ENCODE data around the gene CPNE8. TPM values are rescaled to one million over a fixed set of nuclear protein-coding genes. Genes with fewer than 3 reads are reported as not detected.

Gene CPNE8
- total RNA-seq, 2 experiments from 2014 or later: not detected

DNA sequence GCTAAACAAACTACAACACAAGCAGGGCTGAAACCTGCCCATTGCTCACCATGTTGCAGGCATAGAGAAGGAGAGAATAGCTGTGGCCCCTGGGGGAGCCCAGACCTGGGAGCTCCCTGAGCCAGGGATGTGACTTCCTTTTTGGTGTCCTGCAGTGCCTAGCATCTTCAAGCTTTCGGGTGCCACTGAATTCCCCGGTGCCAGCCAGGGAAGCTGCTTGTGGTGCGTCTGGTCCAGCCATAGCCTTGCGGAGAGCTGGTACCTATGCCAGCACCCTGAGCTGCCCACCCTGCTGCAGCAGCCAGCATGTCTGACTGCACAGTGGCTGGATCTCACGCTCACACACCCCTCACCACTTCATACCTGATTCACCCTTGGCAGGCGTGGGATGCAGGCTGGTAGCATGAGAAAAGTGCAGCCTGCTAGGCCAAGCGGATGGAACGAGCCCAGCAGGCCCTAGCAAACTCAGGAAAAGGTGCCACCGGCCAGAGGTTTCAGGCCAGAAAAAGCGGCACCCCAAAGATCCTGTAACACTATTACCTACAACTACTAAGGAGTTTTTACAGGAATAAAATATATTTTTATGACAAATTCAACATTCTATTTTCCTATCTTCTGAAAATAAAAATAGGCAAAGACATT is 183.7 kb downstream of the CPNE8 start:
- H3K9me3 ChIP-seq (ENCODE audit: low read length): no peaks in the 10 kb centered on the region
- H3K79me2 ChIP-seq (ENCODE audit: insufficient read depth, low read depth, low read length): no peaks in the 10 kb centered on the region
- no peaks in the 10 kb centered on the region for H3K36me3 ChIP-seq (ENCODE audit: insufficient read depth, low read length)

DNA sequence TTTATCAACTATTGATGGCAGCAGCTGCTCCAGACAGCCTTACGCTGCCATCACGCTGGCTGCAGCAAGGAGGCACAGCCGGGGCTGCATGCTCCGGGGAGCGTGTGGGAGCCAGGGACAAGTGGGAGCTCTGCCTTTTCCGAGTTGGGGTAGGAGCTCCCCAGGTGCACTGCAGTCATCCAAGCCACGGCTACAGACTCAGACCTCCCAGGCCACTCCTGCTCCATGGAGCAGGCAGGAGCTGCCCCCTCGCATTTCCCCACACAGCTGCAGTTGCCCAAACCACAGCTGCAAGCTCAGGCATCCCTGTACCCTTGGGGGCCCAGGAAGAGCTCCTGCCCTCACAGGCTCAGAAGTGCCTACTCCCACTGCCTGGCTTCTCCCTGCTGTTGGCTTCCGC is 184.7 kb downstream of the CPNE8 start:
- Histone ChIP-seq H3K79me2 (ENCODE audit: insufficient read depth, low read depth, low read length) (no peaks in the 10 kb centered on the region), H4K20me1 (ENCODE audit: insufficient read depth, low read length) (no peaks in the 10 kb centered on the region), H3K36me3 (ENCODE audit: insufficient read depth, low read length) (no peaks in the 10 kb centered on the region), H2AFZ (ENCODE audit: low read length) (no peak overlapping the region), H3K4me1 (ENCODE audit: insufficient read depth, low read length, poor library complexity, severe bottlenecking) (no peaks in the 10 kb centered on the region), H3K27ac (ENCODE audit: low read depth, low read length, poor library complexity, severe bottlenecking) (no peak overlapping the region), H3K4me3 (ENCODE audit: low read depth, low read length, poor library complexity, severe bottlenecking) (no peak overlapping the region), H3K4me2 (ENCODE audit: low read length) (no peak overlapping the region), H3K9me2 (ENCODE audit: insufficient read depth, low read length) (no peaks in the 10 kb centered on the region), H3K9me3 (ENCODE audit: low read length) (no peaks in the 10 kb centered on the region)
- intact Hi-C loops (cut with micrococcal nuclease; ENCODE audit: unreplicated experiment): no loop called here
- CTCF ChIA-PET (ENCODE audit: unreplicated experiment): no interaction called here
- BruUV-seq (replicated peaks): no TSS peak
- TF ChIP-seq, protein P1, sequence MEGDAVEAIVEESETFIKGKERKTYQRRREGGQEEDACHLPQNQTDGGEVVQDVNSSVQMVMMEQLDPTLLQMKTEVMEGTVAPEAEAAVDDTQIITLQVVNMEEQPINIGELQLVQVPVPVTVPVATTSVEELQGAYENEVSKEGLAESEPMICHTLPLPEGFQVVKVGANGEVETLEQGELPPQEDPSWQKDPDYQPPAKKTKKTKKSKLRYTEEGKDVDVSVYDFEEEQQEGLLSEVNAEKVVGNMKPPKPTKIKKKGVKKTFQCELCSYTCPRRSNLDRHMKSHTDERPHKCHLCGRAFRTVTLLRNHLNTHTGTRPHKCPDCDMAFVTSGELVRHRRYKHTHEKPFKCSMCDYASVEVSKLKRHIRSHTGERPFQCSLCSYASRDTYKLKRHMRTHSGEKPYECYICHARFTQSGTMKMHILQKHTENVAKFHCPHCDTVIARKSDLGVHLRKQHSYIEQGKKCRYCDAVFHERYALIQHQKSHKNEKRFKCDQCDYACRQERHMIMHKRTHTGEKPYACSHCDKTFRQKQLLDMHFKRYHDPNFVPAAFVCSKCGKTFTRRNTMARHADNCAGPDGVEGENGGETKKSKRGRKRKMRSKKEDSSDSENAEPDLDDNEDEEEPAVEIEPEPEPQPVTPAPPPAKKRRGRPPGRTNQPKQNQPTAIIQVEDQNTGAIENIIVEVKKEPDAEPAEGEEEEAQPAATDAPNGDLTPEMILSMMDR (conservative IDR thresholded peaks at IDR 0.05; ENCODE audit: low read length): no peak
- TF ChIP-seq EZH2phosphoT487 (IDR thresholded peaks at IDR 0.05; ENCODE audit: borderline replicate concordance, low read depth, low read length): no peak
- POLR2A ChIA-PET: interaction anchor here (0.6 kb wide), 1 partner anchor 398 kb away, joined by 3 read pairs; no protein-coding TSS in a partner anchor
- no peak for DNase-seq (ENCODE audit: low spot score)

More for the DNA sequence above, 183.7 kb downstream of the CPNE8 start:
- no peaks in the 10 kb centered on the region for H4K20me1 ChIP-seq (ENCODE audit: insufficient read depth, low read length)
- H3K9me2 ChIP-seq (ENCODE audit: insufficient read depth, low read length): no peaks in the 10 kb centered on the region
- intact Hi-C loops (cut with micrococcal nuclease; ENCODE audit: unreplicated experiment): no loop called here
- TF ChIP-seq EZH2phosphoT487 (IDR thresholded peaks at IDR 0.05; ENCODE audit: borderline replicate concordance, low read depth, low read length): no peak
- TF ChIP-seq, protein P1 (conservative IDR thresholded peaks at IDR 0.05; ENCODE audit: low read length): no peak
- no peak overlapping the region for H3K4me2 ChIP-seq (ENCODE audit: low read length)
- ChIA-PET POLR2A (no interaction called here), CTCF (ENCODE audit: unreplicated experiment) (no interaction called here)
- H3K4me3 ChIP-seq (ENCODE audit: low read depth, low read length, poor library complexity, severe bottlenecking): no peak overlapping the region
- no peak for DNase-seq (ENCODE audit: low spot score)
- H3K27ac ChIP-seq (ENCODE audit: low read depth, low read length, poor library complexity, severe bottlenecking): no peak overlapping the region
- no TSS peak for BruUV-seq (replicated peaks)
- no peaks in the 10 kb centered on the region for H3K4me1 ChIP-seq (ENCODE audit: insufficient read depth, low read length, poor library complexity, severe bottlenecking)
- H2AFZ ChIP-seq (ENCODE audit: low read length): no peak overlapping the region

DNA sequence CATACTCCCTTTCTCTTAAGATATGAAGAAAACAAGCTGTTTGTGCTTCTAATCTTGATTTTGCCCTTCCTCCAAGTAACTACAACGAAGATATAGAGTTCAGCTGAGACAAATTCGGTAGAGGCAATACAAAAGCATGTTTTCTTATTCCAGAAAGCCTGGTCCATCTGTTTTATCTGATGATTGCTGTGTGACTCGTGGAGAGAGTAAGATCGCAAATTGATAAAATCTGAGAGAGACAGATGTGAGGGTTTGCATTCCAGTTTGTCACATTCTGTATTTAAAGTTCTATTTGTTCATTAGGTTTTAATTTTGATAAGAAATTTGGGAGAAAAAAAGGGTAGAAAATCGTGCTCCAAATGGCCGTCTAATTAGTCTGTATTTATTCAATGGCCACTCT is 192.1 kb downstream of the CPNE8 start:
- H3K9me2 ChIP-seq (ENCODE audit: insufficient read depth, low read length): no peaks in the 10 kb centered on the region
- CTCF ChIA-PET (ENCODE audit: unreplicated experiment): no interaction called here
- H4K20me1 ChIP-seq (ENCODE audit: insufficient read depth, low read length): no peaks in the 10 kb centered on the region
- no peak for DNase-seq (ENCODE audit: low spot score)
- H3K9me3 ChIP-seq (ENCODE audit: low read length): no peaks in the 10 kb centered on the region
- intact Hi-C loops (cut with micrococcal nuclease; ENCODE audit: unreplicated experiment): no loop called here
- TF ChIP-seq, protein P1 (conservative IDR thresholded peaks at IDR 0.05; ENCODE audit: low read length): no peak
- no peak for TF ChIP-seq EZH2phosphoT487 (IDR thresholded peaks at IDR 0.05; ENCODE audit: borderline replicate concordance, low read depth, low read length)
- no peaks in the 10 kb centered on the region for H3K79me2 ChIP-seq (ENCODE audit: insufficient read depth, low read depth, low read length)
- BruUV-seq (replicated peaks): no TSS peak
- H3K4me2 ChIP-seq (ENCODE audit: low read length): no peak overlapping the region
- no peak overlapping the region for H3K27ac ChIP-seq (ENCODE audit: low read depth, low read length, poor library complexity, severe bottlenecking)
- H3K36me3 ChIP-seq (ENCODE audit: insufficient read depth, low read length): no peaks in the 10 kb centered on the region
- POLR2A ChIA-PET: no interaction called here
- H3K4me1 ChIP-seq (ENCODE audit: insufficient read depth, low read length, poor library complexity, severe bottlenecking): no peaks in the 10 kb centered on the region
- no peak overlapping the region for H3K4me3 ChIP-seq (ENCODE audit: low read depth, low read length, poor library complexity, severe bottlenecking)
- no peak overlapping the region for H2AFZ ChIP-seq (ENCODE audit: low read length)

All from OCI-LY7 (cell line).